HEK293 (cell line): Measurements from ENCODE around the gene PDE4D.

ENCODE experiments used
- BCL11A ChIP-seq: fragments of 450-650 bp; formaldehyde crosslinking; IDR thresholded peaks from 2 replicates; pipeline ENCODE4 v1.5.1; 2016; ENCODE audit warnings: low read depth, missing biosample characterization, missing genetic modification characterization
- BCL11B ChIP-seq: fragments of 450-650 bp; formaldehyde crosslinking; IDR thresholded peaks from 2 replicates; pipeline ENCODE4 v1.5.1; 2016; ENCODE audit warnings: low read depth, missing biosample characterization, missing genetic modification characterization
- ELK4 ChIP-seq: IDR thresholded peaks from 2 replicates; pipeline ENCODE4 v1.6.1; 2011; ENCODE audit warnings: mild to moderate bottlenecking, low read depth, low read length, borderline replicate concordance
- KLF17 ChIP-seq: fragments of 450-650 bp; formaldehyde crosslinking; IDR thresholded peaks from 2 replicates; pipeline ENCODE4 v1.5.1; 2016; ENCODE audit warnings: missing biosample characterization, missing genetic modification characterization
- KLF8 ChIP-seq: fragments of 450-650 bp; formaldehyde crosslinking; IDR thresholded peaks from 2 replicates; pipeline ENCODE4 v1.5.1; 2016; ENCODE audit warnings: missing biosample characterization, missing genetic modification characterization
- REST ChIP-seq: fragments of 450-650 bp; formaldehyde crosslinking; IDR thresholded peaks from 2 replicates; pipeline ENCODE4 v1.5.1; 2016; ENCODE audit warnings: missing biosample characterization, missing genetic modification characterization
- TSHZ1 ChIP-seq: fragments of 450-650 bp; formaldehyde crosslinking; IDR thresholded peaks from 2 replicates; pipeline ENCODE4 v1.5.1; 2016; ENCODE audit warnings: missing biosample characterization, missing genetic modification characterization, borderline replicate concordance
- ZBTB11 ChIP-seq: fragments of 450-650 bp; formaldehyde crosslinking; conservative IDR thresholded peaks from 2 replicates; pipeline ENCODE4 v1.5.1; 2016; ENCODE audit warnings: low read depth, missing biosample characterization, missing genetic modification characterization
- ZBTB21 ChIP-seq: fragments of 450-650 bp; formaldehyde crosslinking; IDR thresholded peaks from 2 replicates; pipeline ENCODE4 v1.5.1; 2017; ENCODE audit warnings: missing biosample characterization, missing genetic modification characterization
- ZBTB7A ChIP-seq: fragments of 450-650 bp; formaldehyde crosslinking; IDR thresholded peaks from 2 replicates; pipeline ENCODE4 v1.5.1; 2016; ENCODE audit warnings: low read depth, missing biosample characterization, missing genetic modification characterization
- ZFP41 ChIP-seq: fragments of 450-650 bp; formaldehyde crosslinking; IDR thresholded peaks from 2 replicates; pipeline ENCODE4 v1.5.1; 2016; ENCODE audit warnings: missing biosample characterization, missing genetic modification characterization, borderline replicate concordance
- ZNF114 ChIP-seq: fragments of 450-650 bp; formaldehyde crosslinking; IDR thresholded peaks from 2 replicates; pipeline ENCODE4 v1.5.0; 2017; ENCODE audit warnings: missing biosample characterization, missing genetic modification characterization
- ZNF132 ChIP-seq: fragments of 450-650 bp; formaldehyde crosslinking; IDR thresholded peaks from 2 replicates; pipeline ENCODE4 v1.5.1; 2017; ENCODE audit warnings: missing biosample characterization, missing genetic modification characterization, borderline replicate concordance
- ZNF140 ChIP-seq: fragments of 450-650 bp; formaldehyde crosslinking; IDR thresholded peaks from 2 replicates; pipeline ENCODE4 v1.5.1; 2016; ENCODE audit warnings: missing biosample characterization, missing genetic modification characterization
- ZNF148 ChIP-seq: fragments of 450-650 bp; formaldehyde crosslinking; IDR thresholded peaks from 2 replicates; pipeline ENCODE4 v1.5.0; 2017; ENCODE audit warnings: missing biosample characterization, missing genetic modification characterization, borderline replicate concordance
- ZNF350 ChIP-seq: fragments of 450-650 bp; formaldehyde crosslinking; IDR thresholded peaks from 2 replicates; pipeline ENCODE4 v1.5.0; 2017; ENCODE audit warnings: missing biosample characterization, mild to moderate bottlenecking, missing genetic modification characterization
- ZNF366 ChIP-seq: fragments of 450-650 bp; formaldehyde crosslinking; conservative IDR thresholded peaks from 2 replicates; pipeline ENCODE4 v1.5.1; 2016; ENCODE audit warnings: missing biosample characterization, missing genetic modification characterization
- ZNF37A ChIP-seq: fragments of 450-650 bp; IDR thresholded peaks from 2 replicates; pipeline ENCODE4 v1.5.1; 2018; ENCODE audit warnings: missing biosample characterization, missing genetic modification characterization
- ZNF544 ChIP-seq: fragments of 450-650 bp; formaldehyde crosslinking; IDR thresholded peaks from 2 replicates; pipeline ENCODE4 v1.5.0; 2017; ENCODE audit warnings: missing biosample characterization, missing genetic modification characterization
- ZNF596 ChIP-seq: fragments of 450-650 bp; IDR thresholded peaks from 2 replicates; pipeline ENCODE4 v1.5.0; 2018; ENCODE audit warnings: missing biosample characterization, mild to moderate bottlenecking, missing genetic modification characterization, moderate library complexity
- ZNF670 ChIP-seq: fragments of 450-650 bp; formaldehyde crosslinking; IDR thresholded peaks from 2 replicates; pipeline ENCODE4 v1.5.1; 2016; ENCODE audit warnings: missing biosample characterization, missing genetic modification characterization, low read depth
- ZXDB ChIP-seq: fragments of 450-650 bp; formaldehyde crosslinking; IDR thresholded peaks from 2 replicates; pipeline ENCODE4 v1.5.1; 2016; ENCODE audit warnings: missing biosample characterization, missing genetic modification characterization

PDE4D gene

GRCh38 chr5:59039296-59040023, 854.1 kb downstream of the PDE4D start (continued):
- TF ChIP-seq ZBTB11 (tag by site-specific recombination) (peak; percentile 43), ELK4 (no peak), KLF8 (tag by site-specific recombination) (peak; percentile 33; the same call in 1 of the 2 replicates), ZNF37A (no peak), BCL11B (tag by site-specific recombination) (no peak), ZNF148 (tag by site-specific recombination) (no peak), REST (tag by site-specific recombination) (no peak), ZBTB7A (peak; percentile 47; the same call in 1 of the 2 replicates), ZNF140 (tag by site-specific recombination) (no peak), ZNF114 (tag by site-specific recombination) (no peak), BCL11A (tag by site-specific recombination) (no peak), ZNF544 (tag by site-specific recombination) (no peak), ZNF132 (tag by site-specific recombination) (no peak), ZNF350 (no peak), ZXDB (peak; percentile 60), ZFP41 (no peak), ZNF366 (tag by site-specific recombination) (no peak), ZNF596 (no peak), ZNF670 (no peak), ZBTB21 (tag by site-specific recombination) (0 out of 2 replicates have a peak, but pooled peaks have one; percentile 7), KLF17 (tag by site-specific recombination) (no peak; the same call in none of the 2 replicates), TSHZ1 (tag by site-specific recombination) (no peak)
